Dermis microvascular lymphatic vessel endothelial cell (primary cell): ENCODE results near the gene ARHGAP9. TPM values are rescaled to one million over a fixed set of nuclear protein-coding genes. Genes with fewer than 3 reads are reported as not detected.
A peak's percentile ranks its signal among the peaks of the same experiment; 100 is the strongest.
"Not testable (repeated sequence)": the region's sequence is repeated elsewhere in the genome, so short reads cannot be mapped to it uniquely, and the experiment has no call there.

ENCODE experiments used
- DNase-seq, 2 donors: peaks; one replicate each; pipeline versions ENCODE4 v3.0.0 to v3.0.0-alpha.2; 2010; ENCODE audit warnings: low read depth in 2 of 2
- total RNA-seq: library from RNA; depleted of rRNA; stranded (reverse); fragments of >200 nt; gene quantifications from 2 replicates; pipeline ENCODE4 v1.2.1, GENCODE V29; 2014

Gene ARHGAP9
- total RNA-seq, 1 donor from 2014 or later, result not detected

DNA sequence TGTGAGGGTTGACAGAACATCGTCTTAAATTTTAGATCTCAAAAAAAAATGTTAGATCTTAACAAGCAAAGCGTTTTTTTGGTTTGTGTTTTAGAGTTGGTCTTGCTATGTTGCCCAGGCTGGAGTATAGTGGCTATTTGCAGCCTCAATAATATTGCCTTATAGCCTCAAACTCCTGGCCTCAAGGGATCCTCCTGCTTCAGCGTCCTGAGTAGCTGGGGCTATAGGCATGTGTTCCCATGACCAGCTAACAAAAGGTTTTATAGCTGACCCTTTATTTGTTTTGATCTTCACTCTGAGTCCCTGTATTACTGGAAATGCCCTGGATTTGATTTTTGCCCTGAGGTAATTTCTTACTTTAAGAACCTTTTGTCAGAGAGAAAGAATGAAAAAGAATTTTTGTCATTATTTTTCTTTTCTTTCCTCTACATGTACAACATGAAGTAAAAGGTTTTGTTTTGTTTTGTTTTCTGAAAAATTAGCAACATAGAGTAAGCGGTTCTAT lies 39.9 kb downstream of the ARHGAP9 start:
- DNase-seq, result no peak

DNA sequence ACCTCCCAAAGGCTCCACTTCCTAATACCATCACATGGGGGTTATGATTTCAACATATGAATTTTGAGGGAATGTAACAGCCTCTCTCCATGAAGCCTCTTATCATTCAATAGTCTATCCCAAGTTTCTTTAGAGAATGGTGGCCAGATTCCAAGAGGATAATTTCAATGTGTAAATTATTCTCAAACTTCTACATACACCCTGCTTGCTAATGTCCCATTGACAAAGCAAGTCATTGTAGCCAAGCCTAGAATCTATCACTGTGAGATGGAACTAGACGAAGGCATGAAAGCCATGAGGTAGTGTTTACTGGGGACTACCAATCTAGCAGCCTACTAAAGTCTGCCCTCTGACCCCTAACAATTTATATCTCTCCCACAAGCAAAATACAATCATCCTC lies 41.3 kb downstream of the ARHGAP9 start:
- no peak for DNase-seq

DNA sequence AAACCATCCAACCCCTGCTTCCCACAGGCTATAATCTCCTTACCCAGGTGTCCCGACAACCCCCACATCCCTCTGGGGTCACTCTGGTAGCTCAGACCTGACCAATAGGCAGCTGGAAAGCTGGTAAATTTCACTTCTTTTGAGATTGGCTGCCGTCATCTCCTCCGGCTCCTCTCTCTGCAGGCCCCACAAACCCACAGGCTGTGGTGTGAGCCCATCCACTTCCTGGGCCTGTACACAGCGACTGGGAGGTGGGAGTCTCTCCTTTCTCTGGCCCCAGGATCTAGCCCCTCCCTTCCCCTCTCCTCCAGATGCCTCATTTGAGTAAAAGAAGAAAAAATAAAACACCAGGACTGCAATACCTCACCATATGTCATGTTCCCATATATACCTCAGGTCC lies 44.4 kb downstream of the ARHGAP9 start:
- DNase-seq, result no peak

DNA sequence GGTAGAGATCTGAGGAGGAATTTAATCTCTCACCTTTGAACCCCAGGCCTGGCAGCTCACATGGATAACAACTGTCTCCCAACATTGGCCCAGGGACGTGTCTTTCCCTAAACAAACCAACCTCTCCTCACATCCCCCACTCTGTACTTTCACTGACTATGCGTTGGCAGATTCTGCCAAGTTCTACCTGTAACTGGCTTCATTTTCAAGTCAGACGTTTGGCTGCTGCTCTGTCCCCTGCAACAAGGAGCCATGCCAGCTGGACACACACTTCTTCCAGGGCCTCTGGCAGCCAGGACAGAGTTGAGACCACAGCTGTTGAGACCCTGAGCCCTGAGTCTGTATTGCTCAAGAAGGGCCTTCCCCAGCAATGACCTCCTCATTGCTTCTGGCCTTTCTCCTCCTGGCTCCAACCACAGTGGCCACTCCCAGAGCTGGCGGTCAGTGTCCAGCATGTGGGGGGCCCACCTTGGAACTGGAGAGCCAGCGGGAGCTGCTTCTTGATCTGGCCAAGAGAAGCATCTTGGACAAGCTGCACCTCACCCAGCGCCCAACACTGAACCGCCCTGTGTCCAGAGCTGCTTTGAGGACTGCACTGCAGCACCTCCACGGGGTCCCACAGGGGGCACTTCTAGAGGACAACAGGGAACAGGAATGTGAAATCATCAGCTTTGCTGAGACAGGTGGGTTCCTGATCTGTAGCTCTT lies 45.0 kb downstream of the ARHGAP9 start, which contains the start of gene INHBC:
TSS of gene INHBC (plus strand) at position 268 of the 707 bp plus-strand sequence. CDS start at position 371, 103 bp downstream.
- DNase-seq, result no peak

DNA sequence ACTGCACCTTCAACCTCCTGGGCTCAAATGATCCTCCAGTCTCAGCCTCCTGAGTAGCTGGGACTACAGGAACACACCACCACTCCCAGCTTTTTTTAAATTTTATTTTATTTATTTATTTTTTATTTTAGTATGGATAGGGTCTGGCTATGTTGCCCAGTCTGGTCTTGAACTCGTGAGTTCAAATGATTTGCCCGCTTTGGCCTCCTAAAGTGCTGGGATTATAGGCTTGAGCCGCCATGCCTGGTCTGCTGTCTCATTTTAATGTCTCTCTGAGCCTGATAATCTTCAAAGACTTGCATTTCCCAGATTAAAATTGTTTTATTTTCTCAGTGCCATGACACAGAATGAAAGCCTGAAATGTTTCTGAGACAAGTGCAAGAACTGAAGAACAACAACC lies 46.3 kb downstream of the ARHGAP9 start:
- no peak for DNase-seq

DNA sequence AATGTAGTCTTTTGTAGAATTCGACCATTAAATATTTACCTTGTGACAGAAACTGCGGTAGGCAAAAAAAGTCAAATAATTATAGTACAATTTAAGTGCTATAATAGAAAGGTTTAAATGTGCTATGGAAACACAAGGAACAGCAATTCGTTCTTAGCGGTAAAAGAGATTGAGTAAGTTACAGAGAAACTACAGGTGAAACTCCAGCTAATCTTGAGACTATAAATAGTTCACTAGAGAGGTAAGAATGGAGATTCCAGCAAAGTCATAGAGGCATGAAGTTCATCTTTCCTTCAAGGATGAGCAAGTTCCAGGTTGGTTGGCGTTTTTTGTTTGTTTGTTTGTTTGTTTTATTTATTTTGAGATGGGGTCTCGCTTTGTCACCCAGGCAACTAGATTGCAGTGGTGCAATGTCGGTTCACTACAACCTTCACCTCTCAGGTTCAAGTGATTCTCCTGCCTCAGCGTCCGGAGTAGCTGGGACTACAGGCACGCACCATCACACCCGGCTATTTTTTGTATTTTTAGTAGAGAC lies 47.9 kb downstream of the ARHGAP9 start:
- no peak for DNase-seq

DNA sequence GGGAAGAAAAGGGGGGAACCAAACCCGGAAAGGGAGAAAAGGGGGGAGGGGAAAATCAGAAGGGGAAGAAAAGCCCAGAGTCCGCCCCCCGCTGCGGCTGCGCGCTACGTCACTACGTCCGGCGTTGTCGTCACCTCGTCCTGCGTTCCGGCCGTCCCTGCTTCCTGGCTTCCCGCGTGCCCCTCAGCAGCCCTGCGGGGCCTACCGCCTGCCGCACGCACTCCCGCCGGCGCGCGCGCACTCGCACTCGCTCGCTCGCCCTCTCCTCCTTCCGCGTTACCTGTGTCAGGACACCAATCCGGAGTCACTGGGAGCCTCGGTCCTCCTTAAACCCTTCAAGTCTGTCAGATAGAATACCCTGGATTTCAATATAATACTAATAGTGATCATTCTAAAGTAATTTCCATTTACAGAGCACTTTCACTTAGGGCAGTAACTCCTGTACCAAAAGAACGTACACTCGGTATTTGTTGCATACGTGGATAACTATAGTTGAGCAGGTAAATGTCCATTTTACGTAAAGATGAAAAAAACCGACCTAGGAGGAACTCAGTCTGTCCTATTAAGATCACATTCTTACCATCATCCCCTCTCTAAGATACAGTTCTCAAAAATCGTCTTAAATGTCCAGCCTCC lies 48.6 kb downstream of the ARHGAP9 start, which contains the start of gene R3HDM2:
TSS of gene R3HDM2 (minus strand) at position 113 of the 636 bp plus-strand sequence. CDS start 120,615 bp downstream, outside the sequence.
- peak; percentile 91 to 97 for DNase-seq

DNA sequence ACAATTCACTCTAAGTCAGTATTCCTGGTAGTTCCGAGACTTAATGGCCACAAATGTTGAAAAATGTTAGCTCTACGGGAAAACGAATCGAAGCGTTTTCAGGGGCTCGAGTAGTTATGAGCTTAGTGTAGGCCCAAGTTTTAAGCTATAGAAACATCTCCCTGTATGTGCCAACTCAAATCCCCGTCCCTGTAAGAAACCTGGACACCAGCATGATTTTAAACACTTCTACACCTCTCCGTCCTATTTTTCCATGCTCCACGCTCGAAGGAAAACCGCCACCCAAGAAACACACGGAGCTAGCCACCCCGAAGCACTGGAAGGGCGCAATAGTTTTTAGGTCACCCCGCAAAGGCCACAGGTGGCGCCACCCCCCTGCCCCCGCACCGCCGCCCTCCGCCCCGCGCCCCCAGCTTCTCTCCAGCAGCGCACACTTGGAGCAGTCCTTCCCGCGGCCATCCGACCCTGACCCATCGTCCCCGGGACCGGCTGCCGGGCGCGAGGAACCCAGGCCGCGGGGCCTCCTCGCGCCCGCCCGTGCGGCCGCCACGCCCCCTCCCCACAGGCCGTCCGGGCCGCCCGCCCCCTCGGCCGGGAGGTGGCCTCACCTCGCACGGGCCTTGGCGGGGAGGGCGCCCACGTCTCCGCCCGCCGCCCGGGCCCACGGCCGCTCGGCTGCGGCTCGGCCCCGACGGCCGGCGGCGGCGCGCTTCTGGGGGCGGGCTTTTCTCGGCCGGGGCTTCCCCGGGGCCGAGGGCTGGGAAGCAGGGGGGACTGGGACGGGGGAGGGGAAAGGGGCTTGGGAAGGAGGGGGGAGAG lies 49.3 kb downstream of the ARHGAP9 start:
- DNase-seq, result peak; percentile 21 to 39

DNA sequence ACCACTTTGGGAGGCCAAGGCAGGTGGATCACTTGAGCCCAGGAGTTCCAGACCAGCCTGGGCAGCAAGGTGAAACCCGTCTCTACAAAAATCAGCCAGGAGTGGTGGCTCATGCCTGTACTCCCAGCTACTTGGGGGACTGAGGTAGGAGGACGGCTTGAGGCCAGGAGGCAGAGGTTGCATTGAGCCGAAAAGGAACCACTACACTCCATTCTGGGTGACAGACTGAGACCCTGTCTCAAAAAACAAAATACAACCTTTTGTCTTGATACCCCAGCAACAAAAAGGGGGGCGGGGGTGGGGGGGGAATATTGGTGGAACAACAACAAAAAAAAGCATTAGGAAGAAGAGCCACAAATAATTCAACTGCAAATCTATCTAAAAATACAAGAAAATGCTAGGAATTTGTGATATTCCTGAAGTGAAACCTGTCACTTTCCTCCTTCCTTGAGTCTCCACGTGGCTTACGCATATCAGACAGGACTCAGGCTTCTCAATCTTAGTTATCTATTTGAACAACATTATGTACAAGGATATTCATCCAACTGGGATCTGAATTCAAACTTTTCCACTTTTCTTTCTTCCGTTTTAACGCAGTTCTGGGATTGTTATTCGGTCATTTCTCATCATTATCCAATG lies 50.1 kb downstream of the ARHGAP9 start:
- no peak for DNase-seq

DNA sequence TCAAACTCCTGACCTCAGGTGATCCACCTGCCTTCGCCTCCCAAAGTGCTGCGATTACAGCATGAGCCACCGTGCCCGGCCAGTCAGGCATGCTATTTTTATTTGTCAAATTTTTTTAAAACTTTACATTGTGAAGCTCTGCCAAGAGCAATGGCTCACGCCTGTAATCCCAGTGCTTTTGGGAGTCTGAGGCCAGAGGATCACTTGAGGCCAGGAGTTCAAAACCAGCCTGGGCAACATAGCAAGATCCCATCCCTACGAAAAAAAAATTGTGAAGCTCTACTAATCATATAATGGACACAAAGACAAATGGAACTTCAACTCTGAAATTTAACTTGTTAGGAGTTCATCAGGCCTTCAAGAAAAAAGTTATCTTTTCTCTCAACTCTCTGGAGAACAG lies 50.7 kb downstream of the ARHGAP9 start:
- DNase-seq, result no peak

DNA sequence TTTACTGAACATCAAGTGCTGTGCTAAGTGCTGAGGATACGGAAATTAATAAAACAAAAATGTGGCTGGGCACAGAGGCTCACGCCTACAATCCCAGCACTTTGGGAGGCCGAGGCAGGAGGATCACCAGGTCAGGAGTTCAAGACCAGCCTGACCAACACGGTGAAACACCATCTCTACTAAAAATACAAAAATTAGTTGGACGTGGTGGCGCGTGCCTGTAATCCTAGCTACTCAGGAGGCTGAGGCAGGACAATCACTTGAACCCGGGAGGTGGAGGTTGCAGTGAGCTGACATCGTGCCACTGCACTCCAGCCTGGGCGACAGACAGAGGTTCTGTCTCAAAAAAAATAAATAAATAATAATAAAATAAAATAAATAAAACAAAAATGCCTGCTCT lies 52.7 kb downstream of the ARHGAP9 start:
- not testable (repeated sequence) for DNase-seq

Other genes starting within 250 kb of the ARHGAP9 start
- gene STAC3, start 228.7 kb downstream of the ARHGAP9 start, total RNA-seq, result 0.13 TPM in 2 replicates
- 3.1 and 9.1 TPM in 2 replicates for gene R3HDM2, start 48.8 kb downstream of the ARHGAP9 start, total RNA-seq
- gene INHBC, start 45.1 kb downstream of the ARHGAP9 start, total RNA-seq, result not detected in 2 replicates
- gene INHBE, start 24.6 kb downstream of the ARHGAP9 start, total RNA-seq, result not detected in 2 replicates
- under 0.01 TPM in 1 of 2 replicates, not detected in the other for gene GLI1, start 20.1 kb downstream of the ARHGAP9 start, total RNA-seq
- 72.9 and 77.4 TPM in 2 replicates for gene MARS1, start 8.2 kb upstream of the ARHGAP9 start, total RNA-seq
- gene DDIT3, start 40.6 kb upstream of the ARHGAP9 start, total RNA-seq, result 6.2 and 10.1 TPM in 2 replicates
- gene MBD6, start 43.0 kb upstream of the ARHGAP9 start, total RNA-seq, result 5.9 and 8.6 TPM in 2 replicates
- 75.1 and 102 TPM in 2 replicates for gene DCTN2, start 67.3 kb upstream of the ARHGAP9 start, total RNA-seq
- under 0.01 TPM in 2 replicates for gene KIF5A, start 70.2 kb upstream of the ARHGAP9 start, total RNA-seq
- gene PIP4K2C, start 111.3 kb upstream of the ARHGAP9 start, total RNA-seq, result 10.9 and 15.2 TPM in 2 replicates
- gene DTX3, start 125.0 kb upstream of the ARHGAP9 start, total RNA-seq, result 1.0 and 4.4 TPM in 2 replicates
- gene ARHGEF25, start 131.6 kb upstream of the ARHGAP9 start, total RNA-seq, result 0.77 and 1.6 TPM in 2 replicates
- 0.13 TPM in 2 replicates for gene B4GALNT1, start 153.3 kb upstream of the ARHGAP9 start, total RNA-seq
- gene OS9, start 214.3 kb upstream of the ARHGAP9 start, total RNA-seq, result 141 and 188 TPM in 2 replicates